ENCODE measurements around the gene MYADML2. TPM values are rescaled to one million over a fixed set of nuclear protein-coding genes. Genes with fewer than 3 reads are reported as not detected.
"Not testable (repeated sequence)": the region's sequence is repeated elsewhere in the genome, so short reads cannot be mapped to it uniquely, and the experiment has no call there.

The MYADML2 gene
- total RNA-seq, result under 1 TPM in 1 of 2 donors, not detected in 1; 0.50 TPM
- long read RNA-seq, result 0 reads

GRCh38 chr17:81947189-81947588 is at the start of gene MYADML2:
TSS of gene MYADML2 (minus strand) at chr17:81947233. CDS start at chr17:81941741, 5,492 bp downstream.
- DNase-seq, result no peak
- ATAC-seq, result no peak
- intact Hi-C loops (cut with DNase I), result no loop called here

- ATAC-seq (no peak), DNase-seq (no peak)
- intact Hi-C loops (cut with DNase I), result no loop called here
Measured at GRCh38 chr17:81996232-81996756, 49.3 kb upstream of the MYADML2 start.

GRCh38 chr17:81995463-81996231 is 48.6 kb upstream of the MYADML2 start:
- DNase-seq (no peak), ATAC-seq (no peak)
- intact Hi-C loops (cut with DNase I), result no loop called here

GRCh38 chr17:81994593-81995462 is 47.8 kb upstream of the MYADML2 start:
- DNase-seq (no peak), ATAC-seq (no peak)
- intact Hi-C loops (cut with DNase I), result no loop called here

- ATAC-seq (no peak), DNase-seq (no peak)
- intact Hi-C loops (cut with DNase I), result no loop called here
Measured at GRCh38 chr17:81993729-81994592, 46.9 kb upstream of the MYADML2 start.

- DNase-seq (peak; percentile 20), ATAC-seq (peak in 1 of 2 donors; percentile 5)
- intact Hi-C loops (cut with DNase I), result no loop called here
Measured at GRCh38 chr17:81992306-81993102, 45.5 kb upstream of the MYADML2 start.

GRCh38 chr17:81991684-81992305 is 44.8 kb upstream of the MYADML2 start:
- peak; percentile 76 for DNase-seq

GRCh38 chr17:81990836-81991683 is 44.0 kb upstream of the MYADML2 start:
- DNase-seq (no peak), ATAC-seq (no peak)
- intact Hi-C loops (cut with DNase I), result no loop called here

More at GRCh38 chr17:81991684-81992305, 44.8 kb upstream of the MYADML2 start:
- intact Hi-C loops (cut with DNase I), result no loop called here
- peak; percentile 88 for ATAC-seq

GRCh38 chr17:81987161-81987770 is 40.2 kb upstream of the MYADML2 start:
- DNase-seq (no peak), ATAC-seq (no peak)
- intact Hi-C loops (cut with DNase I), result no loop called here

GRCh38 chr17:81986606-81987005 is 39.6 kb upstream of the MYADML2 start:
- DNase-seq (no peak), ATAC-seq (no peak)
- intact Hi-C loops (cut with DNase I), result no loop called here

GRCh38 chr17:81984773-81985410 is 37.9 kb upstream of the MYADML2 start:
- intact Hi-C loops (cut with DNase I), result no loop called here
- no peak for DNase-seq
- no peak for ATAC-seq

GRCh38 chr17:81983639-81984373 is 36.8 kb upstream of the MYADML2 start:
- intact Hi-C loops (cut with DNase I), result no loop called here

GRCh38 chr17:81983011-81983638 is 36.1 kb upstream of the MYADML2 start:
- intact Hi-C loops (cut with DNase I), result no loop called here
- DNase-seq (no peak), ATAC-seq (no peak)

More at GRCh38 chr17:81983639-81984373, 36.8 kb upstream of the MYADML2 start:
- DNase-seq (no peak), ATAC-seq (no peak)

GRCh38 chr17:81981511-81981910 is 34.5 kb upstream of the MYADML2 start:
- ATAC-seq; DNase-seq; intact Hi-C loops (cut with DNase I): not testable (repeated sequence)
